Body of pancreas (tissue), 4 donors: ENCODE results near the gene PRKAR1A. TPM values are rescaled to one million over a fixed set of nuclear protein-coding genes. Genes with fewer than 3 reads are reported as not detected.
"Not testable (repeated sequence)": the region's sequence is repeated elsewhere in the genome, so short reads cannot be mapped to it uniquely, and the experiment has no call there.

ENCODE experiments used
- ATAC-seq: fragments of 150-250 bp; one replicate; pipeline ENCODE4 v1.9.1; 2016
- DNase-seq, 4 donors: peaks; one replicate each; pipeline ENCODE4 v3.0.0-alpha.2; 2019
- H3K27ac ChIP-seq, 4 donors: fragments of 200-600 bp; sonication (generic); 1 replicate in 3 of 4; 2 replicates in 1 of 4; pipeline versions ENCODE4 v1.5.1 to v1.6.1; 2016 to 2019; ENCODE audit warnings: mild to moderate bottlenecking in 1 of 4, mixed read lengths in 1 of 4, moderate library complexity in 1 of 4
- H3K27me3 ChIP-seq, 2 donors: fragments of 200-600 bp; sonication (generic); one replicate each; pipeline ENCODE4 v1.6.0; 2016; ENCODE audit warnings: mild to moderate bottlenecking in 1 of 2
- H3K36me3 ChIP-seq, 2 donors: fragments of 200-600 bp; sonication (generic); replicated peaks in 1 of 2; 2 replicates each; pipeline ENCODE4 v1.5.1; 2016; ENCODE audit warnings: low read depth in 2 of 2; ENCODE audit not compliant: insufficient read depth in 1 of 2
- H3K4me1 ChIP-seq: fragments of 200-600 bp; sonication (generic); one replicate; pipeline ENCODE4 v1.6.0; 2016
- H3K4me3 ChIP-seq, 2 donors: fragments of 200-600 bp; sonication (generic); 1 replicate in 1 of 2; 2 replicates in 1 of 2; pipeline ENCODE4 v1.5.1; 2016 to 2019
- H3K9me3 ChIP-seq, 3 donors: fragments of 200-600 bp; sonication (generic); 1 replicate in 2 of 3; 2 replicates in 1 of 3; pipeline ENCODE4 v1.5.1; 2016
- POLR2A ChIP-seq, 3 donors: fragments of 450-650 bp; IDR thresholded peaks; one replicate each; pipeline ENCODE4 v1.6.1; 2016; ENCODE audit warnings: antibody characterized with exemption in 3 of 3, mild to moderate bottlenecking in 2 of 3
- WGBS, 2 donors: methylation state at CpG; one replicate each; pipeline ENCODE4 v1.1.5; 2017; 5-methylcytosine and 5-hydroxymethylcytosine counted together
- intact Hi-C: fragments of 100-400 bp; cut with DNase I; formaldehyde crosslinking; loops from one replicate; pipeline ENCODE4 v1.15.1; 2023
- total RNA-seq, 2 donors: library from RNA; depleted of rRNA; stranded (reverse); fragments of >200 nt; gene quantifications; one replicate each; pipeline ENCODE4 v1.1.0, GENCODE V29; 2016
- TF ChIP-seq, protein P1 (sequence below), 7 experiments: fragments of 450-650 bp in 4 of 7; fragments of 200-600 bp in 3 of 7; sonication (generic) in 3 of 7; IDR thresholded peaks; one replicate each; pipeline ENCODE4 v1.5.1; 2016 to 2019; ENCODE audit warnings: antibody characterized with exemption in 7 of 7

Gene PRKAR1A
- total RNA-seq, 2 donors from 2014 or later: 71.2 to 80.7 TPM

GRCh38 chr17:68518063-68518815 is 6.0 kb downstream of the PRKAR1A start:
- Histone ChIP-seq H3K9me3 (no peaks in the 10 kb centered on the region), H3K4me3 (no peak overlapping the region), H3K27ac (no peak overlapping the region), H3K4me1 (peaks cover 30% of the 10 kb centered on the region), H3K36me3 (peaks cover 0 to 7% of the 10 kb centered on the region in 2 donors), H3K27me3 (no peaks in the 10 kb centered on the region)
- DNase-seq (no peak), ATAC-seq (no peak)
- WGBS, 2 donors: 84 to 93% methylated on average over 4 to 9 of the region's 9 CpGs
- intact Hi-C loops: no loop called here
- TF ChIP-seq, protein P1, sequence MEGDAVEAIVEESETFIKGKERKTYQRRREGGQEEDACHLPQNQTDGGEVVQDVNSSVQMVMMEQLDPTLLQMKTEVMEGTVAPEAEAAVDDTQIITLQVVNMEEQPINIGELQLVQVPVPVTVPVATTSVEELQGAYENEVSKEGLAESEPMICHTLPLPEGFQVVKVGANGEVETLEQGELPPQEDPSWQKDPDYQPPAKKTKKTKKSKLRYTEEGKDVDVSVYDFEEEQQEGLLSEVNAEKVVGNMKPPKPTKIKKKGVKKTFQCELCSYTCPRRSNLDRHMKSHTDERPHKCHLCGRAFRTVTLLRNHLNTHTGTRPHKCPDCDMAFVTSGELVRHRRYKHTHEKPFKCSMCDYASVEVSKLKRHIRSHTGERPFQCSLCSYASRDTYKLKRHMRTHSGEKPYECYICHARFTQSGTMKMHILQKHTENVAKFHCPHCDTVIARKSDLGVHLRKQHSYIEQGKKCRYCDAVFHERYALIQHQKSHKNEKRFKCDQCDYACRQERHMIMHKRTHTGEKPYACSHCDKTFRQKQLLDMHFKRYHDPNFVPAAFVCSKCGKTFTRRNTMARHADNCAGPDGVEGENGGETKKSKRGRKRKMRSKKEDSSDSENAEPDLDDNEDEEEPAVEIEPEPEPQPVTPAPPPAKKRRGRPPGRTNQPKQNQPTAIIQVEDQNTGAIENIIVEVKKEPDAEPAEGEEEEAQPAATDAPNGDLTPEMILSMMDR (IDR thresholded peaks at IDR 0.05): no peak
- TF ChIP-seq POLR2A (IDR thresholded peaks at IDR 0.05): no peak

- H3K27me3 ChIP-seq, H3K27ac ChIP-seq, intact Hi-C loops, H3K9me3 ChIP-seq, DNase-seq, H3K36me3 ChIP-seq, H3K4me3 ChIP-seq, ATAC-seq: not testable (repeated sequence)
- H3K4me1 ChIP-seq: peaks cover 24% of the 10 kb centered on the region
- WGBS, 2 donors: 83 to 96% methylated on average over 3 of the region's 3 CpGs
Measured at GRCh38 chr17:68519051-68519450, 6.8 kb downstream of the PRKAR1A start.

- Histone ChIP-seq H3K27ac (no peak overlapping the region), H3K36me3 (peaks cover 0 to 12% of the 10 kb centered on the region in 2 donors), H3K27me3 (no peaks in the 10 kb centered on the region), H3K9me3 (no peaks in the 10 kb centered on the region), H3K4me1 (peaks cover 16% of the 10 kb centered on the region), H3K4me3 (no peak overlapping the region)
- WGBS, 2 donors: 86 to 90% methylated on average over 1 of the region's 1 CpG
- DNase-seq (no peak), ATAC-seq (no peak)
- no peak for TF ChIP-seq POLR2A (IDR thresholded peaks at IDR 0.05)
- TF ChIP-seq, protein P1 (IDR thresholded peaks at IDR 0.05): no peak
- intact Hi-C loops: no loop called here
Measured at GRCh38 chr17:68519911-68520310, 7.7 kb downstream of the PRKAR1A start.

GRCh38 chr17:68522266-68522665 is 10.0 kb downstream of the PRKAR1A start:
- intact Hi-C loops: no loop called here
- peaks cover 0 to 17% of the 10 kb centered on the region in 2 donors for H3K36me3 ChIP-seq
- no peaks in the 10 kb centered on the region for H3K9me3 ChIP-seq
- H3K4me1 ChIP-seq: peaks cover 23% of the 10 kb centered on the region
- no peak for DNase-seq
- TF ChIP-seq, protein P1 (IDR thresholded peaks at IDR 0.05): no peak
- no peak for TF ChIP-seq POLR2A (IDR thresholded peaks at IDR 0.05)
- no peak overlapping the region for H3K4me3 ChIP-seq
- no peak overlapping the region for H3K27ac ChIP-seq
- ATAC-seq: no peak
- no peaks in the 10 kb centered on the region for H3K27me3 ChIP-seq

GRCh38 chr17:68526548-68526947 is 14.3 kb downstream of the PRKAR1A start:
- Histone ChIP-seq H3K27me3 (no peaks in the 10 kb centered on the region), H3K36me3 (peaks cover 12 to 38% of the 10 kb centered on the region in 2 donors), H3K4me3 (no peak overlapping the region), H3K27ac (peak overlapping the region in 3 of 4 donors; percentile 20 to 72 (median 30)), H3K9me3 (no peaks in the 10 kb centered on the region), H3K4me1 (peaks cover 26% of the 10 kb centered on the region)
- intact Hi-C loops: no loop called here
- TF ChIP-seq, protein P1 (IDR thresholded peaks at IDR 0.05): no peak
- no peak for TF ChIP-seq POLR2A (IDR thresholded peaks at IDR 0.05)
- no peak for DNase-seq
- 66 to 73% methylated on average over 3 of the region's 3 CpGs for WGBS, 2 donors
- ATAC-seq: no peak
